HG03469 (cell line): Measurements from ENCODE around the gene RPS18.

ENCODE experiments used
- ATAC-seq: cut with Tn5 transposase; IDR thresholded peaks from one replicate; pipeline ENCODE4 v1.9.1; 2021; ENCODE audit warnings: mild to moderate bottlenecking, moderate library complexity, moderate number of reproducible peaks; ENCODE audit not compliant: unreplicated experiment

The RPS18 gene

GRCh38 chr6:33313709-33314514 lies 42.0 kb downstream of the RPS18 start, which contains the start of gene TAPBP:
Gene TAPBP, minus strand, starts transcription at chr6:33314078. Its CDS starts 37 bp downstream, at chr6:33314041.
- no peak for ATAC-seq

GRCh38 chr6:33314515-33314942 lies 42.7 kb downstream of the RPS18 start:
- ATAC-seq: no peak

- ATAC-seq: no peak
Observed at GRCh38 chr6:33314943-33315792, 43.3 kb downstream of the RPS18 start.

- no peak for ATAC-seq
Observed at GRCh38 chr6:33315793-33316602, 44.1 kb downstream of the RPS18 start.

- no peak for ATAC-seq
Observed at GRCh38 chr6:33316603-33317418, 44.9 kb downstream of the RPS18 start.

- no peak for ATAC-seq
Observed at GRCh38 chr6:33317419-33317668, 45.5 kb downstream of the RPS18 start.

GRCh38 chr6:33317669-33318425 lies 46.0 kb downstream of the RPS18 start, which contains the start of gene ZBTB22:
Gene ZBTB22, minus strand, starts transcription at chr6:33317744. Its CDS starts 828 bp downstream, at chr6:33316916.
- ATAC-seq: peak; percentile 34

- ATAC-seq: no peak
Observed at GRCh38 chr6:33318426-33319073, 46.7 kb downstream of the RPS18 start.

GRCh38 chr6:33319939-33320314 lies 48.1 kb downstream of the RPS18 start:
- ATAC-seq: no peak

GRCh38 chr6:33320315-33321181 lies 48.7 kb downstream of the RPS18 start:
- no peak for ATAC-seq

GRCh38 chr6:33321227-33321626 lies 49.4 kb downstream of the RPS18 start:
- ATAC-seq: no peak

GRCh38 chr6:33323623-33323948 lies 51.7 kb downstream of the RPS18 start:
- ATAC-seq: no peak

- no peak for ATAC-seq
Observed at GRCh38 chr6:33324125-33324524, 52.2 kb downstream of the RPS18 start.
